NCI-H1105 (cell line): Measurements from ENCODE around the gene PLK2.

Experiments used
- DNase-seq: peaks from one replicate; lab custom pipeline; 2025; lab: John Stamatoyannopoulos, UW

Gene PLK2

GRCh38 chr5:58477760-58478376 is 18.0 kb upstream of the PLK2 start:
- no peak for DNase-seq

DNA sequence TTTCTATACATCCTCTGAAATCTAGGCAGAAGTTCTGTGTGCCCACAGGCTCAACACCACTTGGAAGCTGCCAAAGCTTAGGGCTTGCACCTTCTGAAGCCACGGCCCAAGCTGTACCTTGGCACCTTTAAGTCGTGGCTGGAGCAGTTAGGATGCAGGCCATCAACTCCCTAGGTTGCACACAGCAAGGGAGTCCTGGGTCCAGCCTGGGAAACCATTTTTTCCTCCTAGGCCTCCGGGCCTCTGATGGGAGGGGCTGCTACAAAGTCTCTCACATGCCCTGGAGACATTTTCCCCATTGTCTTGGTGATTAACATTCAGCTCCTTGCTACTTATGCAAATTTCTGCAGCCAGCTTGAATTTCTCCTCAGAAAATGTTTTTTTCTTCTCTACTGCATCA is 15.5 kb upstream of the PLK2 start:
- no peak for DNase-seq

DNA sequence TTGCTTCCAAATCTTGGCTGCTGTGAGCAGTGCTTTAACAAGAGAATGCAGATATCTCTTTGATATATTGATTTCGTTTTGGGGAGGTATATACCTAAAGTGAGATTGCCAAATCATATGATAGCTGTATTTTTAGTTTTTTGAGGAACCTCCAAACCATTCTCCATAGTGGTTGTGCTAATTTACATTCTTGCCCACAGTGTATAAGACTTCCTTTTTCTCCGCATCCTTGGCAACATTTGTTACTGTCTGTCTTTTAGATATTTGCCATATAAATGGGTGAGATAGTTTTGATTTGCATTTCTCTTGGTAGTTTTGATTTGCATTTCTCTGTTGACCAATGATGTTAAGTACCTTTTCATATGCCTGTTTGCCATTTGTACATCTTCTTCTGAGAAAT is 10.0 kb upstream of the PLK2 start:
- no peak for DNase-seq

GRCh38 chr5:58466939-58467338 is 7.1 kb upstream of the PLK2 start:
- DNase-seq: no peak

DNA sequence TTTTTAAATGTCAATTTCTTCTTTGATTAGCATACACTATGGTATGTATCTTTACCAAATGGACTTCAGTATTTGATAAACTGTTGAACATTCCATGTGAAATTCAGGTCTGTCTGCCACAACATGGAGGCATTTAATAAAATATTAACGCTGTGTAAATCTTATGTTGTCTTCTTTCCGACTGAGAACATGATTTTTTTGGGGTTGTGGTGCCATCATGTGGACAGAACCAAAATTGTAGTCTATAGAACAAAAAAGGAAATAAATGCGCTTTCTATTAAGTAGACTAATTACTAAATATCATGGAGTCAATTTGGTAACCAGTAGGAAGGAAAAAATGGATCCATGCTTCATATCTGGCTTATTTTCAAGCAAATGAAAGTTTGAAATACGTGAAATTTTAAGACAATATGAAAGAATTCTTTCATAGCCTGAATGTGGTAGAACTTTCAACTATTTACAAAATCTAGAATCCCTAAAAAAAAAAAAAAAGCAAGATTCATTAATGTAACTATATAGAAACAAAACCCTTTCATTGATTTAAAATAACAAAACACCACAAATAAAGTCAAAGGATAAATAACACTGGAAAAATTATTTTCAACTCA is 2.8 kb upstream of the PLK2 start:
- no peak for DNase-seq

GRCh38 chr5:58462154-58462553 is 2.3 kb upstream of the PLK2 start:
- no peak for DNase-seq

DNA sequence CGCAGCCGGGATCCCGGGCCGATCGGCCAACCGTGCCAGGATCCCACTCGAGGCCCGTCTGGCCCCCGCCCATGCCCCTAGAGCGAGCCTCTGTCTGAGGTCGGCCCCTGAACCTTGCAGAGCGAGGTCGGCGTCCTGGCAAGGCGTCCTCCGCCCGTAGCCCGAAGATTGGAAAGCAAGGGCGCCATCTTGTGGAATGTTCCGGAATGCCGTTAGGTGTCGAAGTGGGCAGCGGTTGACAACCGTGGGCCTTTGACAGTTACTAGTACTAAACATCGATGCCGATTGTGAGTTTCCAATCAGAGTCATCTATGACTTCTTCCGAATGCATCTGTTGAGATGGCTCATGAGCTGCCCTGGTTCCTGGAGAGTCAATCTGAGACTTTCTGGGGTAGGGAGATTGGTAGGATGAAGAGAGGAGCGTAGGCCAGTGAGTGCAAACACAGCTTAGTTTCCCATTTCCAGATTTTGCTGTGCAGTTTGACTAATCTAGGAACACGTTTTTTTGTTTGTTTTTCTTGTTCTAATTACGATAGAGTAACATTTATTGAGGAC is 923 bp upstream of the PLK2 start:
- peak; percentile 50 for DNase-seq

- DNase-seq: no peak
These were observed 512 bp downstream of the PLK2 start for GRCh38 chr5:58459146-58460001.

- DNase-seq: no peak
These were observed 1.1 kb downstream of the PLK2 start for GRCh38 chr5:58458743-58459145.

GRCh38 chr5:58458141-58458742 is 1.6 kb downstream of the PLK2 start:
- no peak for DNase-seq

DNA sequence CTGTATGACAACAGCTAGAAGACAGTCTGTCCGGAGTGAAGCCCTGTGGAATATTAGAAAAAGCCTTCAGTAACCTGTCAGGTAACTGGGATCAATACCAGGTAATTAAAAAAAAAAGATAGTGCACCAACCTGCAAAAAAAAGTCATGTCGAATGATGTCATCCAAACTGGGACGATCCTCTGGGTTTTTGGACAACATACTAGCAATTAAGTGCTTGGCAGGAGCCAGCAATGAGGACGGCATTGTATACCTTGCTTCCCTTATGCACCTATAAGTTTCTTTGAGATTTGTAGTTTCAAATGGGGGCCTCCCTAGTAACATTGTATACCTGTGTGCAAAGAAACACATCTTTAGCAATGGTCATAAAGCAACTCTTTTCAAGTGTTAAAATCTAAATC is 2.8 kb downstream of the PLK2 start:
- no peak for DNase-seq

GRCh38 chr5:58456486-58456885 is 3.4 kb downstream of the PLK2 start:
- DNase-seq: no peak

- no peak for DNase-seq
These were observed 3.9 kb downstream of the PLK2 start for GRCh38 chr5:58456026-58456425.

- no peak for DNase-seq
These were observed 4.4 kb downstream of the PLK2 start for GRCh38 chr5:58455480-58455879.

- no peak for DNase-seq
These were observed 4.8 kb downstream of the PLK2 start for GRCh38 chr5:58455066-58455465.

DNA sequence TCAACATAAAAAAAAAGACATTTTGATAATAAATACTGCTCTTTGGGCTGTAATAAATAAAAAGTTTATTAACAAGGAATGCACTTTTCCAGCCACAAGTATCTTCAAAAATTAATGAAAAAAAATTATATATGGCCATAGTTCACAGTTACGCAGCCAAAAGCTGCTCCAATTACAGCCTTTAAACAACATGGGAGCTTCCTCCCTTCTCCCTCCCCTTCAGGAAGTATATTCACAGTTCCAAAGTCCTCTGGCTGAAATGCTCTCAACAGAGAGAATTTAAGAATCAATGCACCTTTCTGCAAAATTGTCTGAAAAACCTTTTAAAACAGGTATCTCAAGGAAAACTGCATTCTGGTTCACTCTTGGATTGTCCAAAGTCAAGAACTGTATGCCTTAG is 5.9 kb downstream of the PLK2 start:
- no peak for DNase-seq

DNA sequence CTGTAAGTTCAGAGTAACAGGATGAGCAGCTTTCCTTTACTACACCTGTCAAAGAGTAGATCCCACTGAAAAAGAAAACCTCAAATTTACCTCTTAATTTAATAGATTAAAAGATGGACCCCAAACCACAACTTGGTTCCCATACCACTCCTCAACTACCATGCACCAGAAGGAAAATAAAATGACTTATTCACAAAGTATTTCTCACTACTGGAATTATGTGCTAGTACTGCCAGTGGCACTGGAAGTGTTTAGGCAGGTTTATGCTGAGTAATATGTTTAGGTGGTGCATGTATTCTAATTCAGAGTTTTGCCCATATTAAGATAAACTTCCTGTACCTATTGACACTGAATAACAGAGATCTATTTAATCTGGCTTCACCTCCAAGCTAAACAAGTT is 6.6 kb downstream of the PLK2 start:
- no peak for DNase-seq

GRCh38 chr5:58452566-58453258 is 7.2 kb downstream of the PLK2 start:
- no peak for DNase-seq

DNA sequence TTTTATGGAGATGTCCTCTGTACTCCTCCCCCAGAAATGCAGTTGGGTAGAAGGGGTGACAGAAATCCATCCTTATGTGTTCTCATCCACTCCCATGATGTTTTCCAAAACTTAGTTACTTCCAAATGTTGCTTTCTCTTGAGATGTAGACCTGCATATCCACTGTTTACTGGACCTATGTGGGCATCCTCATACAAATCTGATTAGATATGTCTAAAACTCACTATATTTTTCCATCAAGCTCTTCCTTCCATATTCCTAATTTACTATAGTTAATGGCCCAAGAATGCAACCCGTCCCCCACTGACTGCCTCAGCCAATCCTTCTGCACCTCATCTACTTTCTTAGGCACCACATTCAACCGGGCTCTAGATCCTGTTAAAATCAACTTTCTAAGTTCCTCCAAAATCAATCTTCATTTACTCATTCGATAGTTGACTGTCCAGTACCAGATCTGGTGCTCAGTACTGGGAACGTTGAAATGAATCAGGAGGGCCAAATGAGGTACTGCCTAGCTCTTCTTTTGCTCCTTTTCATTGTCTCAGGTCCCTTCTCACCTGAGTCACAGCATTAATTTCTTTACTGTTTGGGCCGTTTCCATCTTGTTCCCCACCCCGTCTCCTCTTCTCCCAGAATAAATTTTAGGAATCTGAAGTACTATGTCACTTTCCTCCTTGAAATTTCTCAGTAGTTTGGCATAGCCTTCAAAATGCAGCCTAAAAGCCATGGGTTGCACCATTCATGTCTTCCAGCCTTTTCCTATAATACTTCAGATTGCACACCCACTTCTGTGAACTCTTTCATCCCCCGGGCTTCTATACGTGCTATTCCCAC is 7.9 kb downstream of the PLK2 start:
- no peak for DNase-seq

GRCh38 chr5:58450811-58451629 is 8.9 kb downstream of the PLK2 start:
- DNase-seq: no peak
